SK-N-SH treated with all-trans-retinoic acid at 6 μM for 48 hours (cell line): ENCODE data around the gene PRR29.

Source experiments
- ATAC-seq: fragments of 200-7000 bp; cut with Tn5 transposase; 3 replicates; pipeline ENCODE4 v1.9.1; 2020; ENCODE audit warnings: mild to moderate bottlenecking, moderate library complexity
- ARNTL ChIP-seq: fragments of 450-650 bp; formaldehyde crosslinking; IDR thresholded peaks from 2 replicates; pipeline ENCODE4 v1.5.0; 2020; ENCODE audit warnings: low read depth, mild to moderate bottlenecking, moderate library complexity, borderline replicate concordance
- BACH2 ChIP-seq: fragments of 250-450 bp; sonication (Bioruptor Pico); IDR thresholded peaks from 2 replicates; pipeline ENCODE4 v1.9.0; 2021; ENCODE audit warnings: mild to moderate bottlenecking, borderline replicate concordance
- CREB5 ChIP-seq: fragments of 250-450 bp; sonication (Bioruptor Pico); IDR thresholded peaks from 2 replicates; pipeline ENCODE4 v1.5.1; 2020; ENCODE audit warnings: low read depth, mild to moderate bottlenecking, moderate library complexity
- CSDC2 ChIP-seq: fragments of 250-450 bp; sonication (Bioruptor Pico); IDR thresholded peaks from 2 replicates; pipeline ENCODE4 v1.5.0; 2020; ENCODE audit warnings: mild to moderate bottlenecking, moderate library complexity
- CSRNP3 ChIP-seq: fragments of 250-450 bp; sonication (Bioruptor Pico); IDR thresholded peaks from 2 replicates; pipeline ENCODE4 v1.5.1; 2021; ENCODE audit warnings: mild to moderate bottlenecking, moderate library complexity
- ESRRG ChIP-seq: fragments of 250-450 bp; sonication (Bioruptor Pico); IDR thresholded peaks from 2 replicates; pipeline ENCODE4 v1.6.1; 2021; ENCODE audit warnings: mild to moderate bottlenecking
- ISL1 ChIP-seq: fragments of 250-450 bp; sonication (Bioruptor Pico); IDR thresholded peaks from 2 replicates; pipeline ENCODE4 v2.1.2; 2022; ENCODE audit warnings: mild to moderate bottlenecking, moderate library complexity
- OSR1 ChIP-seq: fragments of 250-450 bp; sonication (Bioruptor Pico); IDR thresholded peaks from 2 replicates; pipeline ENCODE4 v1.8.0; 2022; ENCODE audit warnings: moderate library complexity, mild to moderate bottlenecking, inconsistent platforms
- PATZ1 ChIP-seq: fragments of 250-450 bp; sonication (Bioruptor Pico); IDR thresholded peaks from 2 replicates; pipeline ENCODE4 v1.8.0; 2020; ENCODE audit warnings: mild to moderate bottlenecking, moderate library complexity, borderline replicate concordance
- POU6F1 ChIP-seq: fragments of 250-450 bp; sonication (Bioruptor Pico); IDR thresholded peaks from 2 replicates; pipeline ENCODE4 v1.8.0; 2021; ENCODE audit warnings: low read depth, mild to moderate bottlenecking, moderate library complexity, borderline replicate concordance
- PPARA ChIP-seq: fragments of 250-450 bp; sonication (Bioruptor Pico); IDR thresholded peaks from 2 replicates; pipeline ENCODE4 v1.5.0; 2020; ENCODE audit warnings: mild to moderate bottlenecking, borderline replicate concordance
- RARB ChIP-seq: fragments of 250-450 bp; sonication (Bioruptor Pico); IDR thresholded peaks from 2 replicates; pipeline ENCODE4 v1.8.0; 2021; ENCODE audit warnings: mild to moderate bottlenecking, moderate library complexity
- SNAI2 ChIP-seq: fragments of 250-450 bp; sonication (Bioruptor Pico); IDR thresholded peaks from 2 replicates; pipeline ENCODE4 v1.5.0; 2020; ENCODE audit warnings: mild to moderate bottlenecking, moderate library complexity
- TCF4 ChIP-seq: fragments of 250-450 bp; sonication (Bioruptor Pico); IDR thresholded peaks from 2 replicates; pipeline ENCODE4 v1.8.0; 2021; ENCODE audit warnings: mild to moderate bottlenecking, moderate library complexity, borderline replicate concordance
- TOX ChIP-seq: fragments of 250-450 bp; sonication (Bioruptor Pico); IDR thresholded peaks from 2 replicates; pipeline ENCODE4 v1.8.0; 2021; ENCODE audit warnings: mild to moderate bottlenecking, moderate library complexity, borderline replicate concordance
- TSHZ2 ChIP-seq: fragments of 250-450 bp; sonication (Bioruptor Pico); IDR thresholded peaks from 2 replicates; pipeline ENCODE4 v1.5.0; 2020; ENCODE audit warnings: mild to moderate bottlenecking, moderate library complexity
- ZC3H10 ChIP-seq: fragments of 250-450 bp; sonication (Bioruptor Pico); IDR thresholded peaks from 2 replicates; pipeline ENCODE4 v1.5.1; 2021; ENCODE audit warnings: mild to moderate bottlenecking, moderate library complexity
- ZFP3 ChIP-seq: fragments of 250-450 bp; sonication (Bioruptor Pico); IDR thresholded peaks from 2 replicates; pipeline ENCODE4 v1.5.0; 2020; ENCODE audit warnings: mild to moderate bottlenecking, moderate library complexity
- ZFP30 ChIP-seq: fragments of 450-650 bp; formaldehyde crosslinking; IDR thresholded peaks from 2 replicates; pipeline ENCODE4 v1.5.0; 2022; ENCODE audit warnings: mild to moderate bottlenecking, moderate library complexity
- ZNF565 ChIP-seq: fragments of 450-650 bp; formaldehyde crosslinking; conservative IDR thresholded peaks from 2 replicates; pipeline ENCODE4 v1.5.0; 2020; ENCODE audit warnings: low read depth, mild to moderate bottlenecking, moderate library complexity
- ZNF70 ChIP-seq: fragments of 450-650 bp; formaldehyde crosslinking; IDR thresholded peaks from 2 replicates; pipeline ENCODE4 v1.5.0; 2020; ENCODE audit warnings: mild to moderate bottlenecking, moderate library complexity
- ZNF8 ChIP-seq: fragments of 450-650 bp; formaldehyde crosslinking; IDR thresholded peaks from 2 replicates; pipeline ENCODE4 v1.5.0; 2020; ENCODE audit warnings: mild to moderate bottlenecking, moderate library complexity

Gene PRR29

GRCh38 chr17:64038331-64039105 is 40.4 kb downstream of the PRR29 start:
- no peak for ATAC-seq
- TF ChIP-seq ESRRG: no peak
- no peak for TF ChIP-seq ZC3H10
- no peak for TF ChIP-seq ZNF565 (CRISPR knock-in tag)
- no peak for TF ChIP-seq SNAI2
- TF ChIP-seq ISL1: no peak
- no peak for TF ChIP-seq POU6F1
- TF ChIP-seq TSHZ2 (CRISPR knock-in tag): no peak
- no peak for TF ChIP-seq ZNF8 (CRISPR knock-in tag)
- TF ChIP-seq RARB (CRISPR knock-in tag): no peak
- TF ChIP-seq PPARA (CRISPR knock-in tag): no peak
- TF ChIP-seq TCF4: no peak
- no peak for TF ChIP-seq TOX (CRISPR knock-in tag)
- no peak for TF ChIP-seq ZFP3
- TF ChIP-seq CSRNP3 (CRISPR knock-in tag): no peak
- no peak for TF ChIP-seq ZFP30
- TF ChIP-seq PATZ1: no peak
- TF ChIP-seq, all 23 proteins: peak for 0

- no peak for ATAC-seq
- TF ChIP-seq ISL1: no peak
- TF ChIP-seq POU6F1: no peak
- TF ChIP-seq CSDC2: no peak
- TF ChIP-seq BACH2 (CRISPR knock-in tag): no peak
- TF ChIP-seq, all 23 proteins: peak for 0
Observed at GRCh38 chr17:64039106-64039400, 40.9 kb downstream of the PRR29 start.

GRCh38 chr17:64040206-64040605 is 42.1 kb downstream of the PRR29 start:
- no peak for ATAC-seq
- TF ChIP-seq ZFP3 (no peak), TSHZ2 (CRISPR knock-in tag) (no peak), TCF4 (no peak), OSR1 (no peak), TOX (CRISPR knock-in tag) (no peak), ZNF8 (CRISPR knock-in tag) (no peak), ISL1 (no peak), CSDC2 (no peak), ZC3H10 (no peak), PPARA (CRISPR knock-in tag) (no peak), ESRRG (no peak), ZNF70 (CRISPR knock-in tag) (no peak), ARNTL (CRISPR knock-in tag) (no peak), CREB5 (CRISPR knock-in tag) (no peak), BACH2 (CRISPR knock-in tag) (no peak)
